Ureter (tissue), 1 donor: Measurements from ENCODE around the gene RCL1. TPM values are rescaled to one million over a fixed set of nuclear protein-coding genes. Genes with fewer than 3 reads are reported as not detected.
"Not testable (repeated sequence)": the region's sequence is repeated elsewhere in the genome, so short reads cannot be mapped to it uniquely, and the experiment has no call there.

ENCODE experiments used
- DNase-seq: peaks from one replicate; pipeline ENCODE4 v3.0.0-alpha.2; 2020; ENCODE audit warnings: low spot score
- total RNA-seq: library from RNA; stranded (reverse); gene quantifications from one replicate; pipeline ENCODE4 v1.2.4, GENCODE V29; 2023
- donor health status: DM: yes; HTN: yes; CAD: no.

RCL1 gene
- total RNA-seq, 1 donor from 2014 or later = 35.1 TPM

DNA sequence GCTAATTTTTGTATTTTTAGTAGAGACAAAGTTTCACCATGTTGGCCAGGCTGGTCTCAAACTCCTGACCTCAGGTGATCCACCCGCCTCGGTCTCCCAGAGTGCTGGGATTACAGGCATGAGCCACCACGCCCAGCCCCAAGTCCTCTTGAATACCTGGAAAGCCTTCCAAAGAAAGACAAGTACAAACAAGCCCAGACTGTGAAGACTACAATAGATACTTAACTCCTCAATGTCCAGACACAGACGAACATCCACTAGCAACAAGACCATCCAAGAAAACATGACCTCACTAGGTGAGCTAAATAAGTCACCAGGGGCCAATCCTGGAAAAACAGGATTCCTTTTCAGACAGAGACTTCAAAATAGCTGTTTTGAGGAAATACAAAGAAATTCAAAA is 9.6 kb upstream of the RCL1 start:
- not testable (repeated sequence) for DNase-seq

DNA sequence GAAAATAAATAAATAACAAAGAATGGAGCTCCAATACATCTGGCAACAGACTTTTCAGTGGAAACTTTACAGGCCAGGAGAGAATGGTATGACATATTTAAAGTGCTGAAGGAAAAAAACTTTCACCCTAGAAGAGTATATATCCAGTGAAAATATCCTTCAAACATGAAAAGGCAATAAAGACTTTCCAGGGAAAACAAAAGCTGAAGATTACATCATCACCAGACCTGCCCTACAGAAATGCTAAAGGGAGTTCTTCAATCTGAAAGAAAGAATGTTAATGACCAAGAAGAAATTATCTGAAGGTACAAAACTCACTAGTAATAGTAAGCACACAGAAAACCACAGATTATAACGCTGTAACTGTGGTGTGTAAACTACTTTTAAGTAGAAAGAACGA is 8.3 kb upstream of the RCL1 start:
- no peak for DNase-seq

DNA sequence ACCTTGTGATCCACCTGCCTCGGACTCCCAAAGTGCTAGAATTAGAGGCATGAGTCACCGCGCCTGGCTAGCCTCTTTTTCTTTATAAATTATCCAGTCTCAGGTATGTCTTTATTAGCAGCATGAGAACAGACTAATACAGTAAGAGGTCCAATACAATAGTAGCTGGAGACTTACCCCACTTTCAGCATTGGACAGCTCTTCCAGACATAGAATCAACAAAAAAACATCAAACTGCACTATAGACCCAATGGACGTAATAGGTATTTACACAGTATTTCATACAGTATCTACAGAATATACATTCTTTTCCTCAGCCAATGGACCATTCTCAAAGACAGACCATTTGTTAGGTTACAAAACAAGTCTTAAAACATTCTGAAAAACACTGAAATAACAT is 6.1 kb upstream of the RCL1 start:
- no peak for DNase-seq

DNA sequence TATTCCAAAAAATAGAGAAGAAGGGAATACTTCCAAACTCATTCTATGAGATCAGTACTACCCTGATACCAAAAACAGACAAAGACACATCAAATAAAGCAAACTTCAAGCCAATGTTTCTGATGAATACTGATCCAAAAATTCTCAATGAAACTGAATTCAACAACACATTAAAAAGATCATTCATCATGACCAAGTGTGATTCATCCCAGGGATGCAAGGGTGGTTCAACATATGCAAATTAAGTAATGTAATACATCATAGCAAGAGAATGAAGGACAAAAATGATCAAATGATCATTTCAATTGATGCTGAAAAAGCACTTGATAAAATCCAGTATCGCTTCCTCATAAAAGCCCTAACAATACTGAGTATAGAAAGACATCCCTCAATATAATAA is 4.9 kb upstream of the RCL1 start:
- no peak for DNase-seq

DNA sequence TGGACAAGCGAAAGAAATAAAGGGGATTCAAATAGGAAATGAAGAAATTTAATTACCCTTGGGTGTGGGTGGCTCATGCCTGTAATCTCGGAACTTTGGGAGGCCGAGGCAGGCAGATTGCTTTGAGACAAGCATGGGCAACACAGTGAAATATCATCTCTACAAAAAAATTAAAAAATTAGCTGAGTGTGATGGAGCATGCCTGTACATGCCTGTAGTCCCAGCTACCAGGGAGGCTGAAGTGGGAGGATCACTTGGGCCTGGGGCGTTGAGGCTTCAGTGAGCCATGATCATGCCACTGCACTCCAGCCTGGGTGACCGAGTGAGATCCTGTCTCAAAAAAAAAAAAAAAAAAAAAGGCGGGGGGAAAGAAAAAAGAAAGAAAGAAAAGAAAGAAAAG is 4.0 kb upstream of the RCL1 start:
- no peak for DNase-seq

- no peak for DNase-seq
Measured at GRCh38 chr9:4792054-4792571, 631 bp upstream of the RCL1 start.

DNA sequence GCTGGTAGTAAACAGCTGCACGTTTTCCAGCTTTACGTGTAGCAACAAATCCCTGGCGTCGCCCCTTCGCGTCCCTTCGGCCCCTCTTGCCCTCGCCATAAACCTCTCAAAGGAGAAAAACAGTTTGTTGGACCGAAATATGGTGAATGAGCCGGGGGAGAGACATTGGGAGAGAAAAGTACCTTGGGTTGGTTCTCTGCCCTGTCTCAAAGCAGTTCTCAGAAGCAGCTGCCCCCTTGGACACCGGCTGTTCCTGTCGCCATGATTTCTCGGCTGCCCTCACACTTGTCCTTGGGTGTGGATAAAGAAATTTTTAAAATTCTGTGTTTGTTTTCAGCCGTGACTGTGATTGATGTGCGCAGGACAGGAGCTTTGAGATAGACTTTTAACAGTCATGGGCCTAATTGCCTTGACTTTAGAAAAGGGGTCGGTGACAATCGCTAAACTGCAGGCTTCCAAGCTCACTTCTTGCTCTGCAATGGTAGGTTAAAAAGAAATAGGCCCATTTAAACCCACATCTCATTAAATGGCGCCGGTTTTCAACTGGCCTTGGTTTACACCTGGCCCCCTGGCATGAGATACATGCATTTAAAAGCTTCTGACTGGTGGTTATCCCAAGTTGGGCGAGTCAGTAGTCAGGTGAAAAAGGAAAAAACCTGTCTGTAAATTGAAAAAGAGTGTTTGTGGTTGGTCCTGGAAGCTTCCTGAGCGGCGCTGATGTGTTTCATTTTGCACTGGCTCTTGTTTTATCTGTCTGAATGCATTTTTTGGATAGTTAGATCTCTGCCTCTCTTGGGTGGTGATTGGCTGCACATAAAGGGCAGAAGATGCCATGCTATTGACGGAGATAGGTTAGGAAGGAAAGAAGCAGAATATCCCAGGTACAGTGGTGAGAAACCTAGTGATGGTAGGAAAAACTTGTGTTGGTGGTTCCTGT is 983 bp downstream of the RCL1 start:
- no peak for DNase-seq

DNA sequence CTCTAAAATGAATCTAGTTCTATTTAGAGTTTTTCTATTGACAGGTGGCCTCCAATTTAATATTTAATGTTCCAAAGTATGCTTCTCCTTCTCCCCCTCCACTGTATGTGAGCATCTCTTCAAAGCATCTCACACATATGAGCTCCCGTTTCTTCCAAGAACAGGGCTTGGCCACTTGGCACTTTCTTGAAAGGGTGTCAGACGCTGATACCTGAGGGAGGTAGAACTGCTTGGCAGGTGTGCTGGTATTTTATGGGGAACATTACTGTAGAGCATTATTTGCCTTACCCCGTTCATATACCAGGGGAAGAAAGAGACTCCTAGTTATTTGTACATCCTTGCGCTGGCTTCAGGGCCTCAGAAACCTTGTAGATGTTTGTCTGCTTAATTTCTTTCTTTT is 1.9 kb downstream of the RCL1 start:
- DNase-seq = no peak

- DNase-seq = not testable (repeated sequence)
Measured at GRCh38 chr9:4795108-4795507, 2.4 kb downstream of the RCL1 start.

GRCh38 chr9:4796530-4796929 is 3.8 kb downstream of the RCL1 start:
- DNase-seq = no peak

- no peak for DNase-seq
Measured at GRCh38 chr9:4796988-4797853, 4.5 kb downstream of the RCL1 start.

DNA sequence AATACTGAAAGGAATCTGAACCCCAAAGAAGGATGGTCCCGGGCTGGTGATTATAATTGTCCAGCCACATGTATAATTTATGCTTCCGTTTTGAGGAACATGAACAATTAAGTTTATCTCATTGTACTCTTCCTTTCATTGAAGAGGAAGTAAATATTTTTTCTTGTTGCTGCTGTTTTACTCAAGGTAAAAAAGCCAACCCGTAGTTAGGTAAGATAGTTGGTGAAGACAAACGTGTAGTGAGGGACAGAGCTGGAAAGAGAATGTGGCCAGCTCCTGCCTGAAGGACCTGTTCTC is 5.1 kb downstream of the RCL1 start:
- DNase-seq = no peak

DNA sequence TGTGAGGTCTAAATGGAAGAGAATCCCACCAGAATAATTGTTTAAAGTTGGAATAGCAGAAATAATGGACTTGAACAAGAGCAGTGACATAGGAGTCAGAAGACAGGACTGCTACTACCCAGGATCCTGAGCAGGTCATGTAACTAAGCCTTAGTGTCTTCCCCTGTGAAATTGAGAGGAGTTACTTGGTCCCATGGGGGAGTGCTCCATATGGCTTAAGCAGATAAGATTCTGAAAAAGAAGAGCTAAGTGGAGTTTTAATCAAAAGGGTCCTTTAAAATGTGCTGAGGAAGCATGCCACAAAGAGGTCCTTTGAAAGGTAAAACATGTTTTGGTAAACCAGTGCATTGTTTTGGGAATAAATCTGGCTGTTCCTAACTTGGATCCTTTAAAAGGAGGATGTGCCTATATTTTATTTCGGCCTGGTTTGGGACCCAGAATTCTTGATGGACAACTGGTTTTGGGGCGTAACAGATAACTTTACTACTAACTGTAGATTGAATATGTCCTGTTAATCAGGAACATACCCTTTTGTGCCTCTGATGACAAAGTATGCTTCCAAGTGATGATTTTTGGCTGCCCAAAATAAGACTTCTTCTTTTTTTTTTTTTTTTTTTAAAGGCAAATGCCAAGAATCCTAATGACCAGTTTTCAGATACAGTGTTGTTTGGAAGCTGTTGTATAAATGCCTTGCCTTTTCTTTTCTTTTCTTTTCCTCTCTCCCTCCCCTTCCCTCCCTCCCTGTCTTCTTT is 5.7 kb downstream of the RCL1 start:
- no peak for DNase-seq

- no peak for DNase-seq
Measured at GRCh38 chr9:4799033-4799430, 6.3 kb downstream of the RCL1 start.

DNA sequence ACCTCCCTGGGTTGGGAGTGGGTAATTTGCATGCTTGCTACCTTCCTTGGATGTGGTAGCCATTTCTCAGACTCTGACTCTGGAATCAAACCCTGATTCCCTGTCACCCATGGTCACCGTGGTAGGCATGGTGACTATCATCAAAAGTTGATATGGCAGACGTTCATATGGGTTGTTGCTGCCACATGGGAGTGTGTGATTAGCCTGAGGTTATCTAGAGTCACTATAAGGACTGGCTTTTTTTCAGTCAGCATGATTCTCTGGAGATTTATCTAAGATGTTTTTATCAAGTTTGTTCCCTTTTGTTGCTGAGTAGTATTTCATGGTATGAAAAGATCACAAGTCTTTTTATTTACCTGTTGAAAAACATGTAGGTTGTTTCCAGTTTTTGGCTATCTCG is 7.0 kb downstream of the RCL1 start:
- no peak for DNase-seq

DNA sequence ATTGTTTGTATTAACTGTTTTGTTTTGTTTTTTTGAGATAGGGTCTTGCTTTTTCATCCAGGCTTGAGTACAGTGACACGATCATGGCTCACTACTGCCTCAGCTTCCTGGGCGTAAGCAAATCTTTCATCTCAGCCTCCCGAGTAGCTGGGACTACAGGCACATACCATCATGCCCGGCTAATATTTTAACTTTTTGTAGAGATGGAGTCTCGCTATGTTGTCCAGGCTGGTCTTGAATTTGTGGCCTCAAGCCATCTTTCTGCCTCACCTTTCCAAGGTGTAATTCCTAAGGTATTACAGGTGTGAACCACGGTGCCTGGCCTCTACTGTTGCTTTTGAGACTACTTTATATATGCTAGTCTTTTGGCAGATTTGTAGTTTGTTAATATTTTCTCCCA is 8.4 kb downstream of the RCL1 start:
- no peak for DNase-seq

DNA sequence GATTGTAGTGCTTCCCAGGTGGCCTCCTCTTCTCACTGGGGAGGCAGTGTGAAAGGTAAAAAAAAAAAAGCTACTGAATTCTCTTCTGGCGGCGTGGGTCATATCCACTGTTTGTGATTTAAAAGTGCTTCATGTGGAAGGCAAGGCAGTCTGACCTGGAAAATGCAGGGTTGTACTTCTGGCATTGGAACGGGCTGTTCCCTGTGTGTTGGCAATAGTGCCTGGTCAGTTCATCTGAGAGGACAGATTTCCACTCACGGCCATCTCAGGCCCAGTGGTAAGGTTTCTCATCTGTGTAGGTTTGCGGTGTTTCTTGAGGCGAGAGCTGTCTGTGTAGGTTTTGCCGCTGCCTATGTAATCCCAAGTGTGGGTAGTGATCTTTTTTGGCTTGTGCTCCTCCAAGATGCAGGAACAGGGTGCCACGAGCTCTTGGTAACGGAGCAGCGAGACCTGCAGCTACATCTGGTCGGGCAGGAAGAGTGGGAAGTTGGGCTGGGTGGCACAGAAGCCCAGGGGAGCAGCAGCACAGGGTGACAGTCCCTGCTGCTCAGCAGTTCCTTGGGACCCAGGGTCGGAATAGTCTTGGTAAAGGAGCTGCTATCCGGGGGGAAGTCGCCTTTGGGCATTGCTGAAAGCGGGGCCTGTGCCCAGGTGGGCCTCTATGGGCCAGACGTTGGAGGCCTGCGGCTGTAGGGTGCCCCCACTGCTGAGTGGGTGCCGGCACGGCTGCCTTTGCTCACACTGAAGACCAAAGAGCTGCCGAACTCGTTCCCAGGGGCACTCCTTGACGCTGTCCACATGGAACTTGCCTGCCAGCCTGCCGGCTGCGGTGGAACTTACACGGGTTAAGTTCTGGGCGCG is 11.2 kb downstream of the RCL1 start:
- DNase-seq = no peak

DNA sequence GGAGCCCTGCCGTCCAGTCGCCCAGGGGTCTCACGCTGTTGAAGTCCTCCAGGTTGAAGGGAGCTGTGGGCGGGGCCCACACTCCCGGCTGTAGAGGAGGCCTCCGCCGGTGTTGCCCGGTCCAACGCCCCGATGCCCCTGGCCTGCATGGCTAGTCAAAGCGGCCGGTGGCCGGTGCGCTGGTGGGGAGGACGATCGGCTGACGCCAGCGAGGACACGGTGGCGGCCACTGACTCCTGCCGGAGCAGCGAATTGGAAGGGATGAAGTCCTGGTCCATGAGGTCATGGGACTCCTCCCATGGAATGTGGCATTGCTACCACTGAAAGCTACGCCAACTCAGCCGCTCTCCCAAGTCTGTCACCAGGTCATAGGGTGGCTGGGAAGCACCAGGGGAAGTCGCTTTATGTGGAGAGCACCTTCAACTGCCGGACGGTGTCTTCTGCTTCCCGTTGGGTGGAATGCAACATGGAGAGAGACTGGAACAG is 11.8 kb downstream of the RCL1 start:
- DNase-seq = no peak

- DNase-seq = no peak
Measured at GRCh38 chr9:4805191-4805918, 12.6 kb downstream of the RCL1 start.

DNA sequence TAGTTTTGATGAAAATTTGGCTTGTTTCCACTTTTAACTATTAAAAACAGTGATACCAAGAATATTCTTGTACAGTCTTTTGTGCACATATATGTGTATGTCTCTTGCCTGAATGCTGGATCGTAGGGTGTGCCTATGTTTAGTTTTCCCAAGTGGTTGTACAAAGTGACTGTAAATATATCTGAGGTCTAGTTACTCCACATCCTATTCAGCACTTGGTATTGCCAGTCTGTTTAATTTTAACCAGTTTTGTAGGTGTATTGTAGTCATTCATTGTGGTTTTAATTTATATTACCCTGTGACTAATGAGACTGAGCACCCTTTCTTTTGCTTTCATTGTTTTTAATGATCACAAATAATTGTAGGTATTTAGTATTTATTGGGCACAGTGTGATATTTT is 17.8 kb downstream of the RCL1 start:
- DNase-seq = no peak
